Keratinocyte (primary cell): ENCODE results near the gene DCAKD. TPM values are rescaled to one million over a fixed set of nuclear protein-coding genes. Genes with fewer than 3 reads are reported as not detected.

Source experiments
- DNase-seq: peaks from one replicate; pipeline ENCODE4 v3.0.0-alpha.2; 2011; ENCODE audit warnings: low read depth, missing footprints, low spot score
- FAIRE-seq: peaks from 2 replicates; lab custom pipeline; 2011; peaks lifted over from hg19 to GRCh38; lab: Jason Lieb, UNC
- H2AFZ ChIP-seq: 2 replicates; pipeline ENCODE4 v1.6.0; 2012; ENCODE audit warnings: low read length, control low read depth, inconsistent platforms; ENCODE audit not compliant: control insufficient read depth
- H3K27ac ChIP-seq: 2 replicates; pipeline ENCODE4 v1.5.1; 2011; ENCODE audit warnings: low read length; ENCODE audit not compliant: control insufficient read depth, insufficient read depth
- H3K27me3 ChIP-seq: 3 replicates; pipeline ENCODE4 v1.6.0; 2011; ENCODE audit warnings: low read length; ENCODE audit not compliant: control insufficient read depth, insufficient read depth; ENCODE audit errors: extremely low read depth
- H3K36me3 ChIP-seq, 2 experiments: 2 replicates in 1 of 2; 3 replicates in 1 of 2; pipeline ENCODE4 v1.5.1; 2011; ENCODE audit warnings: low read length in 2 of 2, mild to moderate bottlenecking in 1 of 2; ENCODE audit not compliant: control insufficient read depth in 2 of 2, insufficient read depth in 2 of 2; ENCODE audit errors: extremely low read depth in 1 of 2
- H3K4me1 ChIP-seq: 3 replicates; pipeline ENCODE4 v1.5.1; 2011; ENCODE audit warnings: low read length; ENCODE audit not compliant: control insufficient read depth, insufficient read depth; ENCODE audit errors: extremely low read depth
- H3K4me2 ChIP-seq: 3 replicates; pipeline ENCODE4 v1.6.0; 2011; ENCODE audit warnings: low read depth, low read length; ENCODE audit not compliant: control insufficient read depth, insufficient read depth; ENCODE audit errors: extremely low read depth
- H3K4me3 ChIP-seq, 3 experiments: fragments of 200-600 bp in 1 of 3; sonication (generic) in 1 of 3; 2 replicates in 2 of 3; 3 replicates in 1 of 3; pipeline ENCODE4 v1.5.1; 2011 to 2016; ENCODE audit warnings: low read length in 3 of 3, mild to moderate bottlenecking in 3 of 3, control low read depth in 2 of 3, inconsistent platforms in 1 of 3, low read depth in 1 of 3, mixed read lengths in 1 of 3, mixed run types in 1 of 3, moderate library complexity in 1 of 3; ENCODE audit not compliant: control insufficient read depth in 2 of 3, insufficient read depth in 2 of 3; ENCODE audit errors: extremely low read depth in 1 of 3
- H3K79me2 ChIP-seq: 2 replicates; pipeline ENCODE4 v1.6.0; 2012; ENCODE audit warnings: low read length; ENCODE audit not compliant: control insufficient read depth, insufficient read depth
- H3K9ac ChIP-seq: 3 replicates; pipeline ENCODE4 v1.6.0; 2011; ENCODE audit warnings: low read length; ENCODE audit not compliant: control insufficient read depth, insufficient read depth; ENCODE audit errors: extremely low read depth
- H3K9me1 ChIP-seq: 3 replicates; pipeline ENCODE4 v1.6.0; 2011; ENCODE audit warnings: low read length; ENCODE audit not compliant: control insufficient read depth, insufficient read depth; ENCODE audit errors: extremely low read depth
- H3K9me3 ChIP-seq: 2 replicates; pipeline ENCODE4 v1.5.1; 2012; ENCODE audit warnings: low read depth, low read length; ENCODE audit not compliant: control insufficient read depth
- H4K20me1 ChIP-seq: 3 replicates; pipeline ENCODE4 v1.6.0; 2011; ENCODE audit warnings: low read length; ENCODE audit not compliant: control insufficient read depth, insufficient read depth; ENCODE audit errors: extremely low read depth
- CTCF ChIP-seq, 3 experiments: IDR thresholded peaks in 1 of 3; conservative IDR thresholded peaks in 1 of 3; optimal IDR thresholded peaks in 1 of 3; 2 replicates in 2 of 3; 3 replicates in 1 of 3; pipeline versions ENCODE3 to v1.5.1; 2011; ENCODE audit warnings: low read length in 3 of 3, mild to moderate bottlenecking in 3 of 3, moderate library complexity in 2 of 3, control low read depth in 1 of 3, inconsistent platforms in 1 of 3; ENCODE audit not compliant: insufficient read depth in 2 of 3; ENCODE audit errors: extremely low read depth in 1 of 3
- EZH2 ChIP-seq: IDR thresholded peaks from one replicate; pipeline ENCODE4 v1.6.1; 2012; ENCODE audit warnings: inconsistent platforms, mild to moderate bottlenecking, low read length, moderate library complexity
- dilution Hi-C: fragments of 300-500 bp; cut with MboI; formaldehyde crosslinking; loops from one replicate; pipeline ENCODE4 v1.7.0; 2020; ENCODE audit warnings: low sequenced_read_pairs; ENCODE audit not compliant: extremely low pct_ligation_motif_present
- polyA plus RNA-seq, 5 experiments: library from polyadenylated mRNA; depleted of rRNA in 3 of 5; stranded (reverse) in 3 of 5; stranded (forward) in 1 of 5; unstranded in 1 of 5; fragments of >200 nt; gene quantifications; 1 replicate in 1 of 5; 2 replicates in 3 of 5; 3 replicates in 1 of 5; pipeline versions ENCODE4 v1.2.1 to v1.2.3, GENCODE V29; 2011 to 2012; ENCODE audit warnings: missing spikeins in 2 of 5, low read depth in 1 of 5, low replicate concordance in 1 of 5

DCAKD gene
- polyA plus RNA-seq, 1 donor (not counting 4 experiments of a cell fraction or from before 2014, with no cell fraction given) = 18.7 TPM

GRCh38 chr17:45035848-45036247 lies 15.6 kb downstream of the DCAKD start:
- dilution Hi-C loops = no loop called here
- no peaks in the 10 kb centered on the region for H3K9me3 ChIP-seq
- no peak overlapping the region for H3K4me2 ChIP-seq
- H4K20me1 ChIP-seq = no peaks in the 10 kb centered on the region
- no peak overlapping the region for H3K9ac ChIP-seq
- DNase-seq (no peak), FAIRE-seq (no peak)
- H3K4me1 ChIP-seq = no peaks in the 10 kb centered on the region
- H3K4me3 ChIP-seq = no peak overlapping the region
- peaks cover 7% of the 10 kb centered on the region for H3K79me2 ChIP-seq
- no peaks in the 10 kb centered on the region for H3K9me1 ChIP-seq
- no peak overlapping the region for H3K27ac ChIP-seq
- no peaks in the 10 kb centered on the region for H3K27me3 ChIP-seq
- peaks cover 19 to 37% of the 10 kb centered on the region in 2 experiments for H3K36me3 ChIP-seq
- TF ChIP-seq EZH2 (no peak), CTCF (optimal IDR thresholded peaks at IDR 0.05 in 1 of 3, IDR thresholded peaks at IDR 0.05 in 1 of 3, conservative IDR thresholded peaks at IDR 0.05 in 1 of 3; ENCODE audit: extremely low read depth in 1 of 3, insufficient read depth in 2 of 3, low read length in 3 of 3) (no peak)
- no peak overlapping the region for H2AFZ ChIP-seq

- Histone ChIP-seq H3K27me3 (no peaks in the 10 kb centered on the region), H4K20me1 (no peaks in the 10 kb centered on the region), H3K9me1 (no peaks in the 10 kb centered on the region), H3K36me3 (peaks cover 26 to 49% of the 10 kb centered on the region in 2 experiments), H2AFZ (no peak overlapping the region), H3K27ac (no peak overlapping the region), H3K4me1 (no peaks in the 10 kb centered on the region), H3K79me2 (peaks cover 5% of the 10 kb centered on the region), H3K9ac (no peak overlapping the region), H3K4me2 (no peak overlapping the region), H3K9me3 (no peaks in the 10 kb centered on the region), H3K4me3 (no peak overlapping the region)
- no peak for DNase-seq
- no peak for FAIRE-seq
- dilution Hi-C loops = no loop called here
- TF ChIP-seq EZH2 = no peak
- no peak for TF ChIP-seq CTCF (optimal IDR thresholded peaks at IDR 0.05 in 1 of 3, IDR thresholded peaks at IDR 0.05 in 1 of 3, conservative IDR thresholded peaks at IDR 0.05 in 1 of 3; ENCODE audit: extremely low read depth in 1 of 3, insufficient read depth in 2 of 3, low read length in 3 of 3)
These were observed 16.8 kb downstream of the DCAKD start for GRCh38 chr17:45034599-45034998.
